Neural progenitor cell (in vitro differentiated cells): ENCODE data around the gene WDR41. TPM values are rescaled to one million over a fixed set of nuclear protein-coding genes. Genes with fewer than 3 reads are reported as not detected.
A peak's percentile ranks its signal among the peaks of the same experiment; 100 is the strongest.

ENCODE experiments used
- DNase-seq: peaks from one replicate; pipeline ENCODE4 v3.0.0-alpha.2; 2016; ENCODE audit warnings: low spot score
- H2AFZ ChIP-seq: fragments of 200-600 bp; sonication (generic); replicated peaks from 2 replicates; pipeline ENCODE4 v1.6.1; 2016; ENCODE audit warnings: antibody characterized with exemption
- H3F3A ChIP-seq: fragments of 200-600 bp; sonication (generic); 2 replicates; pipeline ENCODE4 v1.6.1; 2016; ENCODE audit warnings: antibody characterized with exemption, low read depth
- H3K27ac ChIP-seq: fragments of 200-600 bp; sonication (generic); 2 replicates; pipeline ENCODE4 v1.5.1; 2016; ENCODE audit warnings: mild to moderate bottlenecking
- H3K27me3 ChIP-seq: fragments of 200-600 bp; sonication (generic); 2 replicates; pipeline ENCODE4 v1.6.1; 2016; ENCODE audit warnings: mild to moderate bottlenecking, moderate library complexity
- H3K36me3 ChIP-seq: fragments of 200-600 bp; sonication (generic); 2 replicates; pipeline ENCODE4 v1.5.1; 2016
- H3K4me1 ChIP-seq: fragments of 200-600 bp; sonication (generic); 2 replicates; pipeline ENCODE4 v1.6.1; 2016; ENCODE audit warnings: mixed run types
- H3K4me2 ChIP-seq: fragments of 200-600 bp; sonication (generic); 2 replicates; pipeline ENCODE4 v1.6.1; 2016
- H3K4me3 ChIP-seq: fragments of 200-600 bp; sonication (generic); 2 replicates; pipeline ENCODE4 v1.5.1; 2016
- H3K79me2 ChIP-seq: fragments of 200-600 bp; sonication (generic); 2 replicates; pipeline ENCODE4 v1.6.1; 2016; ENCODE audit warnings: low read depth
- H3K9ac ChIP-seq: fragments of 200-600 bp; sonication (generic); 2 replicates; pipeline ENCODE4 v1.6.1; 2016
- H3K9me3 ChIP-seq: fragments of 200-600 bp; sonication (generic); 2 replicates; pipeline ENCODE4 v1.5.1; 2016; ENCODE audit warnings: low read depth
- H4K20me1 ChIP-seq: fragments of 200-600 bp; sonication (generic); 2 replicates; pipeline ENCODE4 v1.6.1; 2016; ENCODE audit warnings: low read depth
- H3K27ac Mint-ChIP-seq: 3 replicates; pipeline ENCODE4 v1.8.0; 2021; ENCODE audit warnings: mixed read lengths
- H3K27me3 Mint-ChIP-seq: 2 replicates; pipeline ENCODE4 v1.8.0; 2022; ENCODE audit warnings: low read depth, mild to moderate bottlenecking, inconsistent platforms, moderate library complexity, mixed read lengths; ENCODE audit not compliant: insufficient read depth
- H3K36me3 Mint-ChIP-seq: 3 replicates; pipeline ENCODE4 v1.8.0; 2021; ENCODE audit warnings: mixed read lengths
- H3K4me1 Mint-ChIP-seq: 3 replicates; pipeline ENCODE4 v1.8.0; 2021; ENCODE audit warnings: mixed read lengths
- H3K4me3 Mint-ChIP-seq: 3 replicates; pipeline ENCODE4 v1.8.0; 2021; ENCODE audit warnings: mild to moderate bottlenecking, moderate library complexity, mixed read lengths
- H3K9me3 Mint-ChIP-seq: 3 replicates; pipeline ENCODE4 v1.8.0; 2020; ENCODE audit warnings: mixed read lengths
- CTCF ChIP-seq: fragments of 200-600 bp; sonication (generic); IDR thresholded peaks from 2 replicates; pipeline ENCODE4 v1.5.1; 2017; ENCODE audit warnings: antibody characterized with exemption, mild to moderate bottlenecking
- EZH2 ChIP-seq: fragments of 200-600 bp; sonication (generic); IDR thresholded peaks from 2 replicates; pipeline ENCODE4 v1.6.1; 2017; ENCODE audit warnings: antibody characterized with exemption, mild to moderate bottlenecking, moderate library complexity
- EZH2phosphoT487 ChIP-seq: fragments of 200-600 bp; sonication (generic); IDR thresholded peaks from 2 replicates; pipeline ENCODE4 v1.6.1; 2017; ENCODE audit warnings: antibody characterized with exemption
- total RNA-seq: library from RNA; depleted of rRNA; stranded (reverse); fragments of >200 nt; gene quantifications from 2 replicates; pipeline ENCODE4 v1.2.3, GENCODE V29; 2015; ENCODE audit warnings: low replicate concordance

The WDR41 gene
- total RNA-seq, 1 donor from 2014 or later: 92.6 TPM

- Histone ChIP-seq H3K9ac (no peak overlapping the region), H3K27ac (no peak overlapping the region), H2AFZ (peak overlapping the region; percentile 77), H4K20me1 (no peaks in the 10 kb centered on the region), H3K4me1 (no peaks in the 10 kb centered on the region), H3K36me3 (no peaks in the 10 kb centered on the region), H3K27me3 (peaks cover 26% of the 10 kb centered on the region), H3K4me3 (no peak overlapping the region), H3K79me2 (no peaks in the 10 kb centered on the region), H3F3A (no peaks in the 10 kb centered on the region), H3K9me3 (no peaks in the 10 kb centered on the region), H3K4me2 (no peak overlapping the region)
- Mint-ChIP-seq H3K36me3 (no peaks in the 10 kb centered on the region), H3K4me1 (no peaks in the 10 kb centered on the region), H3K27me3 (peaks cover 3% of the 10 kb centered on the region), H3K4me3 (no peak overlapping the region), H3K9me3 (peaks cover 22% of the 10 kb centered on the region), H3K27ac (no peak overlapping the region)
- TF ChIP-seq EZH2phosphoT487: no peak
- TF ChIP-seq EZH2: no peak
- TF ChIP-seq CTCF: no peak
- DNase-seq: no peak
These were observed 7.3 kb upstream of the WDR41 start for GRCh38 chr5:77499441-77499840.

DNA sequence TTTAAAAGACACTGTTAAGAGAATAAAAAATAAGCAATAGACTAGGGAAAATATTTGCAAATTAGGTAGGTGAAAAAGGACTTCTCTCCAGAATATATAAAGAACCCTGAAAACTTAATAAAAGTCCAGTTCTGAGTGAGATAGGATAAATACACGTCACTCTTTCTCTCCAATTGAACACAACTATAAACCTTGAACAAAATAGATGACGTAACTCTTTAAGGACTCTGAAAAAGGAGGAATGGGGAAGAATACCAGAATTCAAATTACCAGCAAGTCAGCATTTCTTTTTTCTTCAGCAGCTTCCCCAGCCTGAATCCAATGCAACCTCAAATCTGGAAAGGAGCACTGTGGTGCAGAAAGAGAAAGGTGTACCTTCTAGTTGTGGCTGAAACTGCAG is 6.8 kb upstream of the WDR41 start:
- Histone ChIP-seq H3K79me2 (no peaks in the 10 kb centered on the region), H3K36me3 (no peaks in the 10 kb centered on the region), H2AFZ (peak overlapping the region; percentile 77), H3K9ac (no peak overlapping the region), H3F3A (no peaks in the 10 kb centered on the region), H3K27me3 (peaks cover 31% of the 10 kb centered on the region), H3K4me1 (no peaks in the 10 kb centered on the region), H3K9me3 (no peaks in the 10 kb centered on the region), H3K4me3 (no peak overlapping the region), H3K4me2 (no peak overlapping the region), H4K20me1 (no peaks in the 10 kb centered on the region), H3K27ac (no peak overlapping the region)
- H3K27ac Mint-ChIP-seq: no peak overlapping the region
- TF ChIP-seq EZH2phosphoT487: no peak
- no peak for TF ChIP-seq EZH2
- TF ChIP-seq CTCF: no peak
- no peaks in the 10 kb centered on the region for H3K36me3 Mint-ChIP-seq
- H3K27me3 Mint-ChIP-seq: peaks cover 3% of the 10 kb centered on the region
- no peak overlapping the region for H3K4me3 Mint-ChIP-seq
- DNase-seq: no peak
- H3K4me1 Mint-ChIP-seq: no peaks in the 10 kb centered on the region
- H3K9me3 Mint-ChIP-seq: peaks cover 22% of the 10 kb centered on the region

GRCh38 chr5:77494935-77495334 is 2.8 kb upstream of the WDR41 start:
- H3K9me3 ChIP-seq: no peaks in the 10 kb centered on the region
- Mint-ChIP-seq H3K36me3 (no peaks in the 10 kb centered on the region), H3K4me3 (no peak overlapping the region), H3K27ac (no peak overlapping the region), H3K4me1 (peaks cover 14% of the 10 kb centered on the region), H3K27me3 (peaks cover 2% of the 10 kb centered on the region), H3K9me3 (no peaks in the 10 kb centered on the region)
- H3K9ac ChIP-seq: no peak overlapping the region
- peaks cover 10% of the 10 kb centered on the region for H3F3A ChIP-seq
- H3K4me1 ChIP-seq: peaks cover 8% of the 10 kb centered on the region
- no peak overlapping the region for H3K4me2 ChIP-seq
- no peaks in the 10 kb centered on the region for H3K36me3 ChIP-seq
- H2AFZ ChIP-seq: no peak overlapping the region
- no peak for DNase-seq
- no peak overlapping the region for H3K4me3 ChIP-seq
- no peak overlapping the region for H3K27ac ChIP-seq
- peaks cover 7% of the 10 kb centered on the region for H4K20me1 ChIP-seq
- no peak for TF ChIP-seq EZH2
- TF ChIP-seq CTCF: no peak
- TF ChIP-seq EZH2phosphoT487: no peak
- H3K79me2 ChIP-seq: peaks cover 18% of the 10 kb centered on the region
- H3K27me3 ChIP-seq: peaks cover 45% of the 10 kb centered on the region
